GM15510 (cell line): Measurements from ENCODE around the gene ST8SIA5.

Source experiments
- POLR2A ChIP-seq: IDR thresholded peaks from 3 replicates; pipeline ENCODE4 v1.6.1; 2011; ENCODE audit warnings: borderline replicate concordance; ENCODE audit not compliant: insufficient read length; ENCODE audit errors: extremely low read depth

ST8SIA5 gene

DNA sequence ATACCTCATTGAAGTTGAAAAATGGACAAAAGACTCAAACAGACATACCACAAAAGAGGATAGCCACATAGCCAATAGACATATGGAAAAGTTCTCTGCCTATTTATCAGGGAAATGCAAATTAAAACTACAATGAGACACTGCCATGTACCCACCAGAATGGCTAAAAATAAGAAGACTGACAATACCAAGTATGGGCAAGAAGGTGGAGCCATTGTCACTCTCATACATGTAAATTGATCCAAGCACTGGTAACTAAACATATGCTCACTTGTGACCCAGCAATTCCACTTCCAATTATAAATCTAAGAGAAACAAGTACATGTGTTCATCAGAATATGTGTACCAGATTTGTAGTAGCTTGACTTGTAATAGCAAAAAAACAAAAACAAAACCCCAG, 104.5 kb downstream of the ST8SIA5 start:
- TF ChIP-seq POLR2A, result no peak

DNA sequence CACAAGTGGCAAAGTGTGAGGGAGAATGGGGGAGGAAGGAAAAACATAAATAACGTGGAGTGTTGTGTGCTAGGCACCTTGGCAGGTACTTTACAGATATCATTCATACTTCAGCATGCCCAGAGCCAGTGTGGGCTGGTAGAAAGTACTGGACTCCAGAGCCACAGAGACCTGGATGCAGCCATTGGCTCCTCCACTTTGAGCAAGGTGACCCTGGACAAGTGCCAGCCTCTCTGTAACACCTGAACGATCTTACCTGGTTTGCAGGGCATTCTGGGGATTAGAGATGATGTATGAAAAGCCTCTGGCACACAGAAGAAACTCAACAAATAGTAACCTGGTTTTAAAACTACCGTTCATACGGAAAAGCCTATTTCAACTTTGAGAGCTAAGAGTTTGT, 106.2 kb downstream of the ST8SIA5 start:
- no peak for TF ChIP-seq POLR2A

DNA sequence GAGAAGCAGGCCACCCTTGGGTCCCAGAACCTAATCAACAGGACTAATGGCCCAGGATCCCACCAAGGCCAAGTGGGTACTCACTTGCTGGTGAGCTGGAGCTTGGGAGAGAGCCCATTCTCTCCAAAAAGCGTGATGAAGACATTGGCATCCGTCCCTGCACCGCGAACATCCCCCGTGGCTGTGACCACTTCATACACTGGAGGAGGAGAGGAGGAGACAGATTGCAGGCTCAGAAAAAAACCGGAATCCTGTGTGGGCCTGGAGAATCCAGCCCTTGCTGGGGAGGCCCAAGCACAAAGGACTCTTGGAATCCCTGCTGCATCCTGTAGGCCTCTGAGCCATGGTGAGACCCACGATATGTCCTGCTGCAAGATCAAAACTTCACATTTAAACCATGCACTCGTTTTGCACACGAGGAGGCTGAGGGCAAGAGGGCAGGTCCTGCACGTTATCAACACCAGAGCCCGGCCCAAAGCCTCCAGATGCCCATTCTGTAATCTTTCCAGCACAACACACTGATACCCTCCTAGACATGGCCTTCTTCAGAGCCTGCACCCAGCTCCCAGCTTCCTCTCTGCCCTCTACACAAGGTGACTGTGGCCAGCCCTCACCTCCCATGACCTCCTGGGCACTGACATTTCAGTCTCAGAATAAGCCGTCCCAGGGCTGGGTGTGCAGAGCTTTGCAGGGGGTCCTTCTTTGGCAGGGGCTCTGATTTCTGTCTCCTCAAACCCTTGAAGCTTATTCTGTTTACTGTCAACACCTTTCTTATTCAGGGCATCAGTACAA, 107.6 kb downstream of the ST8SIA5 start:
- TF ChIP-seq POLR2A, result no peak

DNA sequence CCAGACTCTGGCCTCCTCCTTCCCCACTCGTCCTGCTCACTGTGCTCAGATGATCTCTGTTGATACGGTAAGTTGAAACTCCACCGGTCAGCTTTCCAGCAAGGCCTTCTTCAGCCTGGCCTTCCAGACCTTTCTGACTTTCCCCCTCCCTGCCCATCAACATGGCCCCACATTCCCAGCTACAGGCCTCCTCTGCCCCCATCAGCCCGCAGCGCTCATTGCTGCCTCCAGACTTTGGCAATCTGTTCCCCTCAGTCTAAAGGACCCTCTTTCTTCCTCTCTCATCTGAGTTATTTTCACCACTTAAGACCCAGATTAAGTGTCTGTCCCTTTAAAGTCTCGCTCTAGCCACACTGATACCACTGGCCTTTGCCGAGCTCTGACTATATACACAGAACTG, 110.4 kb downstream of the ST8SIA5 start:
- no peak for TF ChIP-seq POLR2A

DNA sequence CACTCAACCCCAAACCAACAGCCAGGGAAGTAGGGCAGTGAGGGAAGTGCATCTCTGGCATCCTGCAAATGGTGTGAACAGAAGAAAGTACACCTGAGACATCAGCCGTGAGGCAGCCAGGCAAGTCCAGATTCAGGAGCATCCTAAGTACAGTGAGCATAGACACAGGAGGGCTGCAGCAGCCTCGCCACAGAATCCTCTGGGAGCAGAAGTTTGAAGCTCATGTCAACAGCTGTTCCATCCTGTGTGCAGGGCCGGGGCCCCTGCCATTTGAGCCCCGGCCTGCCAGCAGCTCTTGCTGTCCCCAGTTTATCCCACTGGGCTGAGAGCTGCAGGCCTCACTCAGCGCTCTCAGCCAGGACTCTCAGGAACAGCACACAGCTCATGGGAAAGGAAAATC, 114.3 kb downstream of the ST8SIA5 start:
- no peak for TF ChIP-seq POLR2A

DNA sequence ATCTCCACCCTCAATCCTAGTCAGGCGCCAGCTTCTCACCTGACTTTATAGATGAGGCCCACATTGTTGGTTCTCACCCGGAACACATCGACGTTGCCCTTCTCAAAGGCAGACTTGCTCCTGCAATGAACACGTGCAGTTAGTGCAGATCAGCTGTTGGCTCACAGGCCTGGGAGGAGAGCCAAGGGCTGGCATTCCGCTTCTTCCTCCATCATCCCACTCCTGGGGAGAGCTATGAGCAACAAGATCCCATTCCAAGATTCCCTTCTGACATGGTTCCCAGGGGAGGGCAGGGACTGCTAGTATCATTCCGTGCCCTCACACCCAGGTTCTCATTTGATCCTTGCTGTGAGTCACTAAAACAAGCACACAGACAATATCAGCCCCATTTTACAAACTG, 114.9 kb downstream of the ST8SIA5 start:
- TF ChIP-seq POLR2A, result no peak

DNA sequence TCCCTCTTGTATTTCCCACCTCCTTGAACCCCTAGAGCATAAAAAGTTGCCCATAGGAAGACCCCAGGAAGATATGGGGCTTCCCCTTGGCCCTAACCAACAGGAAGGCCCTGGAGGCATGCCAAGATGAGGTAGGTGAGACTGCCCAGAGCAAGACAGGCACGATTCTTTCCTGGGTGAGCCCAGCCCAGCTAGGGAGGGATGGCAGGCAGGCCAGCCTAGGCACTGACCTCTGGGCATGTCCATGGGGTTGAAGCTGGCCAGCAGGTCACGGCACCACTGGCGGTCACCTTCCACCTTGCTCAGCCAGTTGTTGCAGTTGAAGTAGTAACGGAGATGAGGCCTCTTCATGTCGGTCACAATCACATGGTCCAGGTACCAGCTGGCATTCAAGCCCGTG, 117.5 kb downstream of the ST8SIA5 start:
- no peak for TF ChIP-seq POLR2A

DNA sequence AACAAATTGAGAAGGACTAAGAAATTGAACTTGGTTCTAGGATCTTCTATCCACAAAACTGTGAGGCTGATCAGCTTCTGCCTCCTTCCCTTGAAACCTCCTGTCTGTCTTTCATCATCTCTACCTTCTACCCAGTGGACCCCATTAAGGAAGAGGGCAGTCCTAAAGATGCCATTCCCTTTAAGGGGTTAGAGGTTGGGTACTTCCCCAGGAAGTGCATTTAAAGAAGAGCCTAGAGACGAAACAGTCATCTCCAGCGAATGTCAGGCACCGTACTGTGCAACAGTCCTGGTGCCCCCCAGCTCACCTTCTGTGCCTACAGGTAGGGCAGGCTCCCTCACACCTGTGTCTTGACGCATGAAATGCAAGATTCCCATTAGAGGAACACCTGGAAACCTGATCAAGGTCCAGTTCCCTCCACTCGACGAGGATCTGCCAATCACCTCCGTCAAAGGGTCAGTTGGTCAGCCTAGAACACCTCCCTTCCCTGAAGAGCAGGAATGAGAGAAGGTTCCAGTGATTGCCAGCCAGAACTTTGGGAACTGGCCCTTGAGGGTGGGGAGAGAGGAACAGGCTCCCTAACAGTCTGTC, 120.7 kb downstream of the ST8SIA5 start:
- TF ChIP-seq POLR2A, result no peak

DNA sequence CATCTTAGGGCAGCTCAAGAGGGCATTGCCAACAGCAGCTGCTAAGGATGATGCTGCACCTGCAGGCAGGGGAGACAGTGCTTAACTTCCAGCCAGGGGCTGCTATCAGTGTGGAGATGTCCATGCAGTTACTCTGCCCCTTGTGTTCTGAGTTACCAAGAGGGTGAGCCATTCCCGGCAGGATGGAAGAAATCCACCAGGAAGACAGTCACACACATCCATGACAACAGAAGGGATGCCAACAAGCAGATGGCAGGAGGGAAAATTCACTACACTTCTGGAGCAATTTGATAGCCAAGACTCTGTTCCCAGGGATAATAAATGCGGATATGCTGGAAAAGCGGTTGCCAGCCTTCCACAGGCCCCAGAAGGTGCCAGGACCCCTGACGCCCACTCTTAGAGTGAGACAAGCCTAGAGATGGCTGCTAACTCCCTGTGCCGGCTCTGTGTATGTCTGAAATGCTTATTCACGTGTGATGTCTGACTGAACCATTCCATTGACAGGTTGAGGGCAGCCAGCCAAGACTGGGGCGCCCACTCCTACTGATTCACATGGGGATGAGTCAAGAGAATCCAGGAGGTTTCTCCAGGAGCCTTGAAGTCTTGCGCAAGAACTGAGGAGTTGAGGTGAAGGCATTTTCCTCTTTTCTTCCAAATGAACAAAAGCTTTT, 124.3 kb downstream of the ST8SIA5 start:
- TF ChIP-seq POLR2A, result no peak

DNA sequence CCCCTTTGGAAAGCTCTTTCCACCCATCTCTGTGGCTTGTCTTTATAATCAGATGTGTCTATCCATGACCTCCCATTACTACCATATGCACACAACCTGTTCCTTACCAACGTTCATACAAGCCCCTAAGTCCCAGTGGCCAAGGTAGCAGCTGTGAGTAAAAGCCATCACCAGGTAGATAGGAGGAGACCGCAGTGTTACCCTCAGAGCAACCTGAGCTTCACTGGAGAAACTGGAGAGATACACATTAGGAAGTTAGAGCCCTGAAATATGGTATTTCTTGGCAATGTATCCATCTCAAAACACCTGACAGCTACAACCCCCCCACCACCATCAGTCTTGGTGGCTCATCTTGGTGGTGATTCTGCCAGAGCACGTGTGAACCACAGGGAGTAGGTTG, 125.9 kb downstream of the ST8SIA5 start:
- no peak for TF ChIP-seq POLR2A

DNA sequence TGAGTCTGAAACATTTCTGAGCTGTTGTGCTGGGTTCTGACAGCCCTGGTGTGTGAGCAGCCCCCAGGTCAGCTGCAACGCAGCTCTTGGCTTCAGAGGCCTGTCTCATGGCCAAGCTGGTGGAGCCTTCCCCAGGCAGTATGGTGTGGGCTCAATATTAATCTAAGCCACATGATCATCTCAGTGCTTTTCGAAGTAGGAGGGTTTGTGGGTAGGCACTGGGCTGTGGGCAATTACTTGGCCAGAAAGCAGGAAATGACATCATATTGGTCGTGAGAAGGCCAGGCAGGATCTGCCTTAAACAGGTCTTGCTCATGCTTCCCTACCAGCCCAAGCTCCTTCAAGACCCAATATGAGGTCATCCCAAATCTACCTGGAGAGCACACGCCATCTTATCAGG, 126.7 kb downstream of the ST8SIA5 start:
- no peak for TF ChIP-seq POLR2A

DNA sequence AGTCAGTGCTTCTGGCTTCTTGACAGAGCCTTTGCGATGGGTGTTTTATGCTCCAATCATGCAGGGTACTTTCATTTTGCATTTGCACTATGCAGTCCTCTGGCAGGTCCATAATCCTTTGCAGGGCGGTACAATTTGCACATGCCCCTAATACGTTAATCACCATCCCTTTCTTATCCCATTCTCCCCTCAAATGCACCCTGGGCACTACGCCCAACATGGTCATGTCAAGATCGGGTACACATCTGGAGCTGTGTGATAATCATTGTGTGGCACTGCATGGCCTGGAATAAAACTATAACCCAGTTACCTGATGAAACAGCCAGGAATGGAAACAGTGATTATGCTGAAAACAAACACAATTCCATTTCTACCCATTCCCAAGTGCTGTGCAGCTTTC, 127.5 kb downstream of the ST8SIA5 start:
- no peak for TF ChIP-seq POLR2A

DNA sequence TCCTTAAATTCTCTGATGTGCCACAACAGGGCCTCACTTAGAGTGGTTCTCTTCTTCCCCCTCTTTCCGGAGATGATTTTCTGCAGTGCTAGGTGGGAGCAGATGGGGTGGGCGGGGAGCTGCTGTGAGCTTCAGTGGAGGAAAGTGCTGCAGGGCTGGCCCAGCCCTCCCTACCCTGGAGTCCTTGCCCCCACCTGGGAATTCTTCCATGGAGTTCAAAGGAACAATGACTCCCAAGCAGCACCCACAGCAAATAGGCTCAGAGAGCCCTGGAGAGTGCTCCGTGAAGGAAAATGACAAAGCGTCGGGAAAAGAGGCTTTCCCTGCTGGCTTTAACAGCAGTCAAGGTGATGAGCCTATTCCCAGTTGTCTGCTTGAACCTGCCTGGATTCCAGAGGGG, 128.6 kb downstream of the ST8SIA5 start:
- TF ChIP-seq POLR2A, result no peak

DNA sequence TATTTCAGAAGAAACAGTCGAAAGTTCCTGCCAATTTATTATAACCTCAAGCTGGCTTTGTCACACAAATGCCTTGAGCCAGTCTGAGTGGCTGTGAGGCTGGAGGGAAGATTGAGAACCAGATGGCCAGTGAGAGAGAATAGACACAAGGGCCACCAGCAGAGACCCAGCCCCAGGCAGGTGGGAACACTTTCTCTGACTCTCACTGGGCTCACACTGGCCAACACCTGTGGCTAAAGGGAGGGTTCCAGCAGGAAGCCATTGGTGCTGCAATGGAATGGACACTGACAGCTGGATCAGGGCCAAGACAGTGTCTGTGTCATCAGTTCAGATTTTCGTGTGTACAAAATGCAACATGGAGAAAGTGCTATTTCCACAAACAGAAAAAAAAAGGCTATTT, 129.7 kb downstream of the ST8SIA5 start:
- no peak for TF ChIP-seq POLR2A

DNA sequence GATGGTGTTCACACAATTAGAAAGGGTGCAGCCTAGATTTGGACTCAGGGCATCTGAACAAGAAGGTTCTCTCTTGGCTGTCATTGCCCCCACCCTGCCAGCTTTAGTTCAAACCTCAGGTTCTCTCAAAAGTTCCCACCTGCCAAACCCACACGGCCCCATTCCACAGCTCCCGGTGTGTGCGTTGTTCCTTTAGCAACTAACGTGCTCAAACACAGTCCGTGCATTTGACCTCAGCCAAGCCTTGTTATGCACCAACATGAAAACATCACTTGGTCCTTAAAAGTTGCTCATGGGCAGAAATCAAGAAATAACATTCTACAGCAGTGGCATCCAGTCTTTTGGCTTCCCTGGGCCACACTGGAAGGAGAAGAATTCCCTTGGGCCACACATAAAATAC, 131.8 kb downstream of the ST8SIA5 start:
- TF ChIP-seq POLR2A, result no peak

DNA sequence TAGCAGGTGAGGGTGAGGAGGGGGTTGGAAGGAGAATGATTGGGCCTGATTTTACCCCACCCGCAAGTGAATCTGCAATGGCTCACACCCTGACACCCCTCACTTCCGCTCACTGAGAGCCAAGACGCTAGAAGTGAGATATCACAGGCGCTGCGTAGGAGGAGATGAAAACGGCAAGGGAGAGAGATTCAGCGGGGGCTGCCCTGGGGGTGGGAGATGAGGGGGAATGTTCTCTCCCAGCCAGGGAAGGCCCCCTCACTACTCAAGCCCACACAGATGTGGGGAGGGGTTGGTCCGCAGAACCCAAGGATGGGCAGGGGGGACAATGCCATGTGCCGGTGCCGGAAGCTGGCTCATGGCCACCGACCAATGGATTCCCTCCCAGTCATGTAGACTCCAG, 132.7 kb downstream of the ST8SIA5 start:
- TF ChIP-seq POLR2A, result no peak

DNA sequence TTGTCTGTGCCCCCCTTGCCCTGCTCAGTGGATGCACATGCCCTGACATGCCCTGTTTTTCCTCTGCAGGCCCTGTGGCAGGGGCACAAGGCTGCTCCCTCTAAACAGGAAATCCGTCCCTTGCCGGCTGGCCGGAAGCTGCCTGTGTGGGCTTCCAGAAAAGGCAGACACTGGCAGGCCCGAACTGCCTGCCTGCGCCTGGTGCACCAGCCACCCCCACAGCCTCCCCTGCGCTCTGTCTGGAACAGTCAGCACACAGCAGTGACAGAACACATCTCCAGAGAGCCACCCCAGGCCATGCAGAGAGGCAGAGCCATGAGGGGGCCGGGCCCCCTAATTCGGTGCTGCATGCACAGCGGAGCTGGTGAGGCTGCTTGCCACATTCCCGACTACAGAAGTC, 133.3 kb downstream of the ST8SIA5 start:
- TF ChIP-seq POLR2A, result no peak

DNA sequence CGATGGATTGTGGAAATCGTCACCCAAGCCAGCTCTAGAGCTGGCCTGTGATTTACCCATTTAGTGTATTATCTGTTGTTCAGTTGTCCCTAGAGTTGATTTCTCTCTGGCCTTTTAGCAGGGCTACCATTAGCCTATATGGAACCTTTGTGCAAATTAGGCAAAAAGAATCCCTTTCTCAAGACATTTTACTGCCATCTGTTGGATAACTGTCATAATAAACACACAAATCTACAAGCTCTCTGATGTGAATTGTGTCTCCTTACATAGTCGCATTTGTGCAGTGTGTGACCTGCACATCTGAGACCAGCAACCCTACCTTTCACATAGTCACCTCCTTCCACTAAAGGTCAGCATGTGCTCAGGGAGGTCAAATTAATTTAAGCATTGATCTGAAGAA, 133.9 kb downstream of the ST8SIA5 start:
- no peak for TF ChIP-seq POLR2A
